ENCODE data around the gene NCS1.

Gene NCS1

DNA sequence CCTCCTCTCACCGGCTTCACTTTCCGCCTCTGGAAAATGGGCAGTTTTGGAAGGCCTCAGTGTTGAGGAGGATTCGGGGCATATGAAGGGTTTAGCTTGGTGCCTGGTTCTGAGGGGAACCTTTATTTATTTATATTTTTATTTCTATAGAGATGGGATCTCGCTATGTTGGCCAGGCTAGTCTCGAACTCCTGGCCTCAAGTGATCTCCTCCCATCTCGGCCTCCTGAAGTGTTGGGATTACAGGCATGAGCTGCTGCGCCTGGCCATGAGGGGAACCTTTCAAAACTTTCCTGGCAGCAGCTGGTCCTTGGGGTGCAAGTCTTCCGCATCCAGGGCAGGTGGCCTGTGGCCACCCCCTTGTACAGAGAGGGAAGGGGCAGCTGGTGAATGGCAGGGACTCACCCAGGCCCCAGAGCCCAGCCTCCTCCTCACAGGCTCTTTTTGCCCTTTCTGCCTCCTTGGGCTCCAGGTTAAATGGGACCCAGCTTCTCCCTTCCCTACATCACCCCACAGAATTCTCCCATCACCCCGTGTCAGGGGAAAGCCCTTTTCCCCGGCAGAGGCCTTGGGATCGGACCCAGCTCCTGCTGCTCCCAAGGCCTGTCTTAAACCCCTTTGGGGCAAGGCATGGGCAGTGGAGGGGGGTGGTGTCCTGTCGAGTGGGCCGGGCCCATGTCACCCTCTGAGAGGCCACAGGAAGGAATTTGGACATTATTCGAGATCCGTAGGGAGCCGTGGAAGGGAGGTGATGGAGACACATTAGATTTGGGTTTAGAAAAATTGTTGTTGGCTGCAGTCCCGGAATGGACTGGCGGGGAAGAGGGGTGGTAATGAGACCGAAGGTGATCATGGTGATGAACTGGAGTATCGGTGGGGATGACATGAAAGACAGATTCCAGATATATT is 5.9 kb downstream of the NCS1 start:
- no peak for FAIRE-seq

DNA sequence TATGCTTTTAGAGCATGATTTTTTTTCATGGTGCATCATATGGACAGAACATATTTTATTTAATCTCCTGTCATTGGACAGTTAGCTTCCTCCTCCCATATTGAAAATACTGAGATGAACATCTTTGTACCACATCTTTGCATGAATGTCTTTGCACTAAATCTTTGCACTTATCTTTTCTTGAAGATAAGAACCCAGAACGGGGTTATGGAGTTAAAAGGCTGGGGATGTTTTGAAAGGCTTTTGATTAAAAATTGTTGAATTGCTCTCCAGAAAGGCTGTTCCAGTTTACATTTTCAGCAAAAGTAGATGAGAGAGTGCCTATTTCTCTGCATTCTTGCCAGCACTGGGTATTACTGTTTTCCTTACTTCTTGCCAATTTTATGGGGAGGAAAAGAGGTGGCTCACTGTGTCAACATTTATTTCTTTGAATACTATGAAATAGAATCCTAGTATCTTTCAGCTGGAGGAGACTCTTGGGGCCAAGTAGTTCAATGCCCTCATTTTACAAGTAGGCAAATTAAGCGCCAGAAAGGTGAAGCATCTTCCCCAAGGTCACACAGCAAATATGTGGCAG is 7.2 kb downstream of the NCS1 start:
- FAIRE-seq = no peak

DNA sequence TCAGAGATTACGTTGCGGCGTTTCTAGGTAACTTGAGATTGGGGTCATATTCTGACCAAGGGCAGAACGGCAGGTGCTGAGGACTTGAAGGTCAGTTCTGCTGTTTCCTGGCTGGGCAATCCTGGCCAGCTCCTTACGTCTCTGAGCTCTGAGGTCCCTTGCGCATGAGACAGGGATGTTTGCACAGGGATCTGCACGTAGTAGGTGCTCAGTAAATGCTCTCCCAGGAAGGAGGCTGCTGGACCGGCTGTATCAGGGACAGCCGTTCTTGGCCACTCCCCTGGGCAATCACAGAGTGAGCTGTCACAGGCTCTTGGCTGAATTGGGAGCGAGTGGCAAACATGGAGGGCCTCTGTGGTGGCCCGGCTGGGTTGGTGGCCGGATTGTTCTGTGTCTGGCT is 8.3 kb downstream of the NCS1 start:
- FAIRE-seq = no peak

DNA sequence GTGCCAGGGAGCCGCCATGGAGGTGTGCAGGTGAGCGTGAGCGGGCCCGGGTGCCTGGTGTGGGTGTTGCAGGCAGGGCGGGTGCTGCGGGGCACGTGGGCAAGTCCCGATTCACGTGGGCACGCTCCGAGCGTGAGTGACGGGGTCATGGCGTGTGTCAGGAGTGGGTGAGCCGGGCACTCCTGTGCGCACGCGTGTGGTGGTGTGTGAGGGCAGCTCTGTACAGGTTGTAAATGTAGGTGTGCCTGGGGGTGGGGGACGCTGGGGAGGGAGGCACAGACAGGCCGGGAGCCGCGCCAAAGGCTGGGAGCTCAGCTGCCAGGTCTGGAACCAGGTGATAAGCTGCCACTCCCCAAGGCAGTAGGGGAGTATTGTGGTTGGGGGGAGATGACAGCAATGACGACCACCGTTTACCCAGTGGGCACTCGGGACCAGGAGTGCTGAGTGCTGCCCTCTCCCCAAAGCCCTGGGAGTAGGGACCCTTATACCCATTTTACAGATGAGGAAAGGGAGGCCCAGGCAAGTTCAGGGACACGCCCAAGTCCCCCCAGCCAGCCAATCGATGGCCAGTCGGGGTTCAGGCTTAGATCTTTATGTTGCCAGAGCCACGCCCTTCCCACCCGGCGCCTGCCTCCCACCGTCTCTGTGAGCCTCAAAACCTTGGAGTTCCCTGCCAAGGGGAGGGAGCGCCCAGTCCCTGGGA is 9.6 kb downstream of the NCS1 start:
- FAIRE-seq = no peak

DNA sequence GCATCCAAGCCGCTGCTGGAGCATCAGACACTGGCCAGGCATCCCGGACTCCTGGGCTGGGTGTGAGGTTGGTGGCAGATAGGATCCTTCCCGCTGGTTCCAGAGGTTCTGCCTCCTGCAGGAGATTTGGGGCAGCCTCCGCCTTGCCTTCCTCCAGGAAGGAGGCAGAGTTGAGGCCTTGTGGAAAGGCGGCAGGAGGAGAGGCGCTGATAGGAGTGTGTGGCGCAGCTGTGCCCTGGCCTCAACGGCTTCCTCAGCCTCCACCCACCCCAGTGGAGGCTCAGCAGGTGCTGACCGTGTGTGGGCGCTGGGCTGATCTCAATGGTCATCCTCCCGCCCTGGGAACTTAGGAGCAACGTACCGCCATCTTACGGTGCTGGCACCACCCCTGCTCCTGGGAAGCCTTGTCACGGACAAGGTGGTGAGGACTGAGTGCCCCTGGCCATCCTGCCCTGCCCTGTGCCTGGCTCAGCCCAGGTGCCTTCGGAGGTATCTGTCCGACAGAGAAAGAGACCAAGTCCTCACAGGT is 10.2 kb downstream of the NCS1 start:
- FAIRE-seq = no peak

DNA sequence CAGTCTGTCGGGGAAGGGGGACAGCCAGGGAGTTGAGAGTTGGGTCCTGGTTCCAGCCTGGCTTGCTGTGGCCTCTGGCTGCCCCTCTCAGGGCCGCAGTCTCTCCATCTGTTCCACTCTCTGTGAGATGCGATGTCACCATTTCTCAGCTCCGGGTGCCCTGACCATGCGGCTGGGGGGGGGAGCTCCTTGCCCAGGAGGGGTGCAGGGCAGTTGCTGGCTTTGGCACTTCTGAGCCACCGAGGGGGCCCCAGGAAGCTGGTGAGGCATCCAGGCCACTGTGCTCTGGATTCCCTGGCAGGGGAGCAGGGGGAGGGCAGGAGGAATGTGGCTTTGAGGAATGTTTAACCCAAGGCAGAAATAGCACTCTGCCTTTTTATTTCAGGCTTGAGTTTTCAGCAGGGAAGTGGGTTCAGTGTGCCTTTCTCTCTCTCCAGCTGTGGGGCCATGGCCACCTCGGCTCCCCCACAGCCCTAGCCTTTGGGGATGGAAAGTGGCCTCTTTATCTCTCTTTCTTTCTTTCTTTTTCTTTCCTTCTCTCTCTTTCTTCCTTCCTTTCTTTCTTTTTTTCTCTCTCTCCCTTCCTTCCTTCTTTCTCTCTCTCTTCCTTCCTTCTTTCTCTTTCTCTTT is 11.0 kb downstream of the NCS1 start:
- peak; percentile 78 for FAIRE-seq

DNA sequence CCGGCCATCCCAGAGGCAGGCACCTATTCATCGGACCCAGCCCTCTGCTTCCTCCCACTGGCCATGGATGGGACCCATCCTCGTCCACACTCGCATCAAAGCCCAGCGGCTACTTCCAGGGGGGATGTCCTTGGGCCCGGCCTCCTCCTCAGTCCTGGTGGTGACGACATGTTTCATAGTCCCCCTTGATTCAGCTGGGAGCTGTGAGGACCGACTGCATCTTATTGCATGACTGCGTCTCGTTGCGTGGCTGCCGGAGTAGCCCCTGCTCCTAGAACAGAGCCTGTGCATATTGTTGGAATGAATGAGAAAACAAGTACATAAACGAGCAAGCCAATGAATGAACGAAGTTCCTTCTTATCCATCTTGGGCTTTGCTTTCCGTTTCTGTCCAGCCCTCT is 12.8 kb downstream of the NCS1 start:
- FAIRE-seq = no peak

DNA sequence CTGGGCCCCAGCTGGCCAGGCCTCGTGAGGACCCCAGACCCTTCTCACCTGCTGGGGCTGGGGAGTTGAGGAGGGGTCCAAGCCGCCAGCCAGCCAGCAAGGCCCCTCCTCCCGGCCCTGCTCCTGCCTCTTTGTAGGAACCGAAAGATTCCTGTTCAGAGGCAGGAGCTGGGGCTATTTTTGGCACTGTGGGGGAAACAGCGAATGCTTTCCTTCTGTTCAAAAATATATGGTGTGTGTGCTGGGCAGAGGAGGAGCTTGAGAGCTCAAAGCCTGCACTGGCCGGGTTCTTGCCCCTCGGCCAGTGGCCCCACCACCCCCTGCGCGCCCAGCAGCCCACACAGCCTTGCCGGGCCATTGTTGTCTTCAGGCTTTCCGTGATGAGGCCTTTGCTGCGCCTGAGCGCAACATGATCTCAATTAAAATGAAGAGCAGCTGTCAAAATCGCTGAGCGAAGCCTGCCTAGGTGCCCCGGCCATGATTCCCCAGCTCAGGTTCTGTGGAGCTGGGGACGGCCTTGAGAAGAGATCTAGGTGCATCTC is 13.4 kb downstream of the NCS1 start:
- FAIRE-seq = peak; percentile 25

DNA sequence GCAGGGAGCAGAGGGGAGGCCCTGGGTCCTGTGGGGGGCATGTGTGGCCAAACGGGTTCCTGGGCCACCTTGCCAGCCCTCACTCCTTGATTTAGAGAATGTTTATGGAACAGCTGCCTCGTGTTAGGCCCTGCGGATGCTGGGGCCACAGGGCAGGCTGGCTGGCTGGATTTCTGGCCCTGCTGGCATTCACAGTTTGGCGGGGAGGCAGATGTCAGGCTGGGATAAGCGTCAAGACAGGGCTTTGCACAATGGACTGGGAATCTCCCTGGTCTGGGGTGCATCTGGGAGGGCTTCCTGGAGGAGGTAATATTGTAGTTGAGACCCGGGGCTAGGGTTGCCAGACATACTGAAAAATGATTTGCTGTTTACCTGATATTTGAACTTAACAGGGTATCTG is 13.8 kb downstream of the NCS1 start:
- no peak for FAIRE-seq

DNA sequence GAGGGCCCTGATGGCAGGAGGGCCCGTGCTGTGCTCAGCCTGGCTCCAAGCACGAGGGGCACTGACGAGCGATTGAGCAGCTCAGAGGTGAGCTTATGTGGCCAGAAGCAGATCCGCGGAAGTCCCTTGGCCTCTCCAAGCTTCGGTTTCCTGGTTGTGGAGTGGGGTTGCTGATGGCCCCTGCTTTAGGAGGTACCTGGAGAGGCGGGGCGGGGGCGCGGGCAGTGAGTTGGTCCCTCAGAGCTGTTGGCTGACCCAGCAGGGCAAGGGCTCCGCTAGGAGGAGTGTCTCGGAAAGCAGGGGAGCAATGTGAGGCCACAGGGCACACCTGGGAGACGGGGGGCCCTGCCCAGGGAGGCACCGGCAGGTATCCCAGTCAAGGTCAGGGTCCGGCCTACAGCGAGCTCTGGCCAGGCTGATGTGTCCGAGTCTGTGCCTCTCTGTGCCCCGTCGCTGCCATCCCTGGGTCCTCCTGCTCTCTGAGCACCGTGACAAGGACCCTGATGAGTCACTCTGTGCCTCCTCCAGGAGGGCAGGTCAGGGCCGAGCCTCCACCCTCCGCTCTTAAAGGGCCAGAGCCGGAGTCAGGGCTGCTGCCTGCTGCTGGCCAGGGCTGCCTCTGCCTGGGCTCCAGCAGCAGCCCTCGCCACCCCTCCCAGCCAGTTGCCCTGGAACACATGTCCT is 14.8 kb downstream of the NCS1 start:
- FAIRE-seq = peak; percentile 85

DNA sequence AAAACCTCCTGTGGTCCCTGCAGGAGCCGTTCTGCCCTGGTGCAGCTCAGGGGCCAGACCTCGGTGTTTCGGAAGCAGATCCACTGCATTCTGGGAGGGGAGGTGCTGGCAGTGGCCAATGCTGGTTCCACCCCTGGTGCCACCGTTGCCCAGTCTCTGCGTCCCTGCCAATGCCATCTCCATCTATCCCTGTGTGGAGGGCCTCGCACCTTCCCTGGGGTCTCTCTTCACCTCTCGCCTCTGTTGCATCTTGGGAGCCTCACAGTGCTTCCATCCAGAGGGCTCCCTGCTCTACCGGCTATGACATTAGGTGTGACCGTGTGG is 15.3 kb downstream of the NCS1 start:
- no peak for FAIRE-seq

DNA sequence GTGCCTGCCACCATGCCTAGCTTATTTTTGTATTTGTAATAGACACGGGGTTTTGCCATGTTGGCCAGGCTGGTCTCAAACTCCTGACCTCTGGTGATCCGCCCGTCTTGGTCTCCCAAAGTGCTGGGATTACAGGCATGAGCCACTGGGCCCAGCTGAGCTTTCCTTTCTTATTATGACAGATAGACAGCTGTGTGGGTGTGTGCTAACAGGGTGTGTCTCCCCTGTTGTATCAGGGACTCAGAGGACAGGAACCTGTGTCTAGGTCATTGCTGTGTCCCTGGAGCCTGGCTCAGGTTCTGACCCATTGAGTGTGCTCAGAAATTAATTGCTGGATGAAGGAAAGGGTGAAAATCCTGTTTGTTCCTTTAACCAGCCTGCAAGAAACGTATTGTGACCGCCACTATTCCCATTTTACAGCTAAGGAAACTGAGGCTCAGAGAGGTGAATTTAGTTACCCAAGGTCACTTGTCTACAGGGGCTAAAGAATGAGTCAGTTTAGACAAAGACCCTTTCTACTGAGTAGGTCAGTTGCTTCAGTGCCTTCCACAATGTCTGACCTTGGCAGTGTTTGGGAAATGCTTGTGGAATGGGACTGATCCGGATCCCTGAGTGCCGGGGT is 16.8 kb downstream of the NCS1 start:
- no peak for FAIRE-seq

DNA sequence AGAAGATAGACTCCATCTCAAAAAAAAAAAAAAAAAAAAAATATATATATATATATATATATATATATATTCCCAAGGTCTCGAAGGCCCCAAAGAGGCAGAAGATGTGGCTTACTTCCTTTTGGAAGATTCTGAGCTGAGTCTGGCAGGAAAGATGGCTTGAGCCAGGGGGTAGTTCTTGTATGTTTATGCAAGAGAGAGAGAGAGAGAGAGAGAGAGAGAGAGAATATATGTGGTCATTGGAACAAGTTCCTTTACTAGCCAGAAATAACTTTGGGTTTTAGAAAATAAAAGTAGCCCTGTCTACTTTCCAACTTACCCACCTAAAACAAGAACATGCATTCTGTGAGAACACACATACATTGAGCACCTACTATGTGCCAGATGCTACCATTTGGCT is 17.6 kb downstream of the NCS1 start:
- no peak for FAIRE-seq

DNA sequence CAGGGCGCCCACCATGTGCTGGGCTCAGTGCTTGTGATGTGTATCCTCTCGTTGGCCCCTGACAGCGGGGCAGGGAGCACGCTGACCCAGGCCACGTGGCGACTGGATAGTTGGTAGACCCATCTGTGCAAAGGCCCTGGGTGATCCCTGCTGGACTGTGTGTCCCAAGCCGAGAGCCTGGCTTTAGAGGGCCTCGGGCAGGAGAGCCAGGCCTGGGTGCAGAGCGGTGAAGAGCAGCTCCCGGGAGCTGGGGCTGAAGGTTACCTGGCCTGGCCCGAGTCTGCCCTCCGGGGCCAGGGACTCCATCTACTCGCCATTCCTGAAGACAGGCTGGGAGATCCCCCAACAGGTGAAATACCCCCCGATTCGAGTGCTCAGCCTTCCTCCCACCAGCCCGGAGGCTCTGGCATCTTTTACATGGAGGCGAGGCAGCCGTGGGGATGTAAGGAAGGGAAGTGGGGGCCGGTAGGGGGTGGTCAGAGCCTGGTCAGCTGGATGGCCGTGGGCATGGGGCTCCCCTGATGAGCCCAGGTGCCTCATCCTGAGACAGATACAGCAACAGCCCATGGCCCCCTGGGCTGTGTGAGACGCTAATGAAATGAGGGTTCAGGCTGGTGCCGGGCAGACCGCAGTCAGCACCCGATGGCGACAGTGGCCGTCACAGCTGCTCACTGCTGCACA is 19.0 kb downstream of the NCS1 start:
- FAIRE-seq = no peak

DNA sequence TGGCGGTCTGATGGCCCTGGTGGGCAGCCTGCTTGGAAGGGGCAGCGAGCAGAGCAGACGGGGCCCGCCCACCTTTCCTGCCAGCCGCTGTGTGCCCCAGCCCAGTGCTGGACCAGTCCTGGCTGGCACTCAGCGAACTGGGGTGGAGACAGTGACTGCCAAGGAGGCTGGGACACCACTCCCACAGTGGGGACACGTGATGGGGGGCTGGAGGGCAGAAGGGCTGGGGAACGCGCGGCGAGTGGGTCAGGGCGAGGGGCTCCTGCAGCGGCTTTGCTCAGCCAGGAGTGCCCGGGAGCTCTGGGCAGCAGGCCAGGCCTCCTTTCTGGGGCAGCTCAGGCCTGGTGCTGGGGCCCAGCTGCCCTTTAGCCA is 19.5 kb downstream of the NCS1 start:
- no peak for FAIRE-seq

DNA sequence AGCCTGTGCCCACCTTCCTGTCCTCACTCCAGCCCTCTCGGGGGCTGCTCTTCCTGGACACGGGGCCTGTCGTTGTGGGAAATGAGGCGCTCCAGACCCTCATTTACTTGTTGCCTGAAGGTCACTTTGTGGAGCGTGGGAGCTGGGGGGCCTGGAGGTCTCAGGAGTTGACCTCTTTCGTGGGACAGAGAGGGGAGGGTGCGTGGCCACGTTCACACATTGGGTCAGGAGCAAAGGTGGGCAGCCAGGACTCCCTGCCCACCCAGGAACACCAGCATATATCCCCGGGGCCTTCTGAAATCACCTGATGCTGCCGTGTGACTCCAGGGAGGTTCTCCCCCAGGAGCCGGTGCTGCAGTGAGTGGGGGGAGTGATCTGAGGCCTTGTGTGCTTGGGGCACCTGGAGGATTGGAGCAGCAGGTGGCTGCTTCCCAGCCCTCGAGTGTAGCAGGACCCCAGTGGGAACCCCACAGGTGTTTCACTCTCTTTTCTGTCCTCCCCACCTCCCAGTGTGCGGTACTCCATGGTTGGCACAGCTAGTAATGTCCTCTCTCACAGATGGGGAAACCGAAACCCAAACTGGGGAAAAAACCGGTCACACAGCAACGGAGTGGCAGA is 20.3 kb downstream of the NCS1 start:
- FAIRE-seq = no peak

DNA sequence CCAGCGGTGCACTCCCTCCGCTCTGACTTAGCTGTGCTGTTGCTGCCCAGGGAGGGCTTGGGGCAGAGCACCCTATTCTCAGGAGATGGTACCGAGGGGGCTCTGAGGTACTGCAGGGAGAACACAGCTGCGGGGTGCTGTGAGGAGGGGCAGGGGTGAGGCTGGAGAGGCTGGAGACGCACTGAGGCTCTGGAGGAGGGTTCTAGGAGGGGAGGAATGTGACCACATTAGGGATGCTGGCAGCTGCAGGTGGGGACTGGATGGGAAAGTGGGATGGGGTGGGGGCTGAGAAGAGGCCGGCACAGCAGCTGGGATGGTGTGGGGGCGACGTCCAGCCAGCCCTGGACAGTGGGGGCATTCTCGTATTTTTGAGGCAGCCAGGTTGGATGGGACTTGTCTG is 20.9 kb downstream of the NCS1 start:
- FAIRE-seq = no peak

DNA sequence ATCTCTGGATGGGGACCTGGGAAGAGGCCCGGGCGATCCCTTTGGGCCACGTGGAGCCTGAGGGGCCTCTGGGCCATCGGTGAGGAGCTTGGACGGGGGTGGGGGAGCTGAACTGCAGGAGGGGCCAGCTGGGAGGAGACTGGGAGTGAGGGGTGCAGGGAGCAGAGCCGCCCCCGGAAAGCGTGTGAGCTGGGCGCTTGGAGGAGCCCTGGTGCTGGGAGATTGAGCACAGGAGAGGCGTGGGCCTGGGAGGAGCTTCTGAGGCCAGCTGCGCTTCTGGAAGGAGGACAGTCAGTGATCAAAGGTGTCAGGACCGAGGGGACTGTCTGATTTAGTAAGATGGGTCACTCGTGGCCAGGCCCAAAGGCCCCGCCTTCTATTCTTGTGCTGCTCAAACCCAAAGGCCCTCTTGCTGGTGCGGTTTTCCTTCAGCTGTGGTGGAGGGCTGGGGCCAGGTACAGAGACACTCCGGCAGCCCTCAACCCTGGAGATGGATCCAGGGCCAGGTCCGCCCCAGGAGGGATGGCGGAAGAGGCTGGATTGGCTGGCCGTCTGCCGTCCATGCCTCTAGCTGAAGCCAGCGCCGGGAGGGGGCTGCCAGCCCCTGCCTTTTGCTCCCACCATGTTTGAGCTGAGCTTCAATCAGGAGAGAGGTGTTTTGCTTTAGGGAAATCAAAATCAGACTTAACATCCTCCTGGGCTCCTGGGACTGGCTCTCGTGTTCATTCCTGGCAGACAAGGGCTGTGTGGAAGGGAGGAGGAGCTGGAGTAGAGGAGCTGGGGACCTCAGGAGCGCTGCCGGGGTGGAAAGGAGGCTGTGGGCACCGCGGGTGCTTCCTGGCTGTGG is 21.6 kb downstream of the NCS1 start:
- no peak for FAIRE-seq

DNA sequence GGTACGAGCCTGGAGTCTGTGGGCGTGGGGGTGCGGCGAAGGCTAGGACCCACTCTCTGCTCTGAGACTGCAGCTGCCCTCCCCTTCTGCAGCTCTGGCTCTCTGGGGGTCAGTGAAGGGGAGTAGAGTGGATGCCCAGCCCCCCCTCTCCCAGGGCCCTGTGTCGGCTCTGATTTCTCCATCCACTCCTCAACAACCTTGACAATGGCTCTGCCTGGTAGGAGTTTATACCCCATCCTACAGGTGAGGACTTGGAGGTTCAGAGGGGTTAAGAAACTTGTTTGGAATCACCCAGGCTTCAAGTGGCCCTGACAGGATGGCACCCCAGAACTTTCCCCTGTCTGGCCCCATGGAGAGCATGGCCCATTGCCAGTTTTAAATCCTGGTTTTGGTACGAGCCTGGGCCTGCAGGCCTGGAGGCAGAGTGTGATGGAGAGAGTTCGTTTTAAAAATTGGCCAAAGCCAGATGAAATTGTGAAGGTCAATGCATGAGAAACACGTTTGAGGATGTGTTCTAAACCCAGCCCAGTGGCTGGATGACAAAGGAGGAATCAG is 22.3 kb downstream of the NCS1 start:
- no peak for FAIRE-seq

DNA sequence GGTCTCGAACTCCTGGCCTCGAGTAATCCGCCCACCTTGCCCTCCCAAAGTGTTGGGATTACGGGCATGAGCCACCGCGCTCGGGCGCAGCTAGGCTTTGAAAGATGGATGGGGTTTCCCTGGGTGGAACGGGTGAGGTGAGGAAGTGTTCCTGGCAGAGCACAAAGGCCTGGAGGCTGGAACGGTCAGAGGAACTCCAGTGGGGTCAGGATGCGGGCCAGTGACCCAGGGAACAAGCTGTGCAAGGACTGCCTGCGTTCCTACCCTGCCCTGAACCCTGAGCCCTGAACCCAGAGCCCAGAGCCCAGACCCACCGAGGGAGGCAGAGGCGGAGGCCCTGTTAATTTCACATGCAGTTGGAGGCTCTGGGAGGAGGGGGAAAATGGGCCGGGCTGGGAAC is 23.4 kb downstream of the NCS1 start:
- no peak for FAIRE-seq
